Measurements from ENCODE around the gene CDYL. TPM values are rescaled to one million over a fixed set of nuclear protein-coding genes. Genes with fewer than 3 reads are reported as not detected.

CDYL gene
- total RNA-seq, 2 experiments from 2014 or later = 31.1 to 31.2 TPM

- no peaks in the 10 kb centered on the region for H3K27me3 Mint-ChIP-seq
- no peak overlapping the region for H3K4me3 Mint-ChIP-seq
- TF ChIP-seq CTCF (IDR thresholded peaks at IDR 0.05) = no peak
- ATAC-seq (no peak), DNase-seq (no peak)
- peaks cover 19% of the 10 kb centered on the region for H3K36me3 Mint-ChIP-seq (ENCODE audit: low read depth)
- peaks cover 16% of the 10 kb centered on the region for H3K9me3 Mint-ChIP-seq
- no peak overlapping the region for H3K27ac Mint-ChIP-seq
- ChIA-PET POLR2A (no interaction called here), CTCF (interaction anchor here (1.0 kb wide), 1 partner anchor 12 kb away, joined by 3 read pairs; no protein-coding TSS in a partner anchor)
- intact Hi-C loops (cut with micrococcal nuclease) = no loop called here
- peaks cover 46% of the 10 kb centered on the region for H3K4me1 Mint-ChIP-seq (ENCODE audit: low read depth)
Measured at GRCh38 chr6:4870821-4871494, 94.8 kb downstream of the CDYL start.

DNA sequence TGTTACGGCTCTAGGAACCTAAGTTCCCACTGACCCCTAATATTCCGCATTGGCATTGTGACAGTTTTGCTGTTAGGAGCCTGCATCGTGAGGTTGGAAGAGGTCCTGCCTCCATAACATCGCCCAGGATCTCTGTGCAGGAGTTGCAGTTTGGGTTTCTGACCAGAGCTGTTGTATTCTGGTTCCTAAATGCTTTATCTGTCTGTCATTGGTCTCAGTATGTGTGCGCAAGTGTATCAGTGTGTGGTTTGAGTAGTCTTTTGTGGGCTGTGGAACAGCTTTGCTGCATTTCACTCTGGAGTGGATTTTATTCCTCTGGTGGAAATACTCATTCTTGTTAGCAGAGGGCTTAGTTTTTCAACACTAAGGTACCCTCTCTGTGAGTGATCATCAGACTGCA lies 95.6 kb downstream of the CDYL start:
- ATAC-seq (no peak), DNase-seq (no peak)
- intact Hi-C loops (cut with micrococcal nuclease) = no loop called here
- TF ChIP-seq CTCF (IDR thresholded peaks at IDR 0.05) = no peak
- H3K36me3 Mint-ChIP-seq (ENCODE audit: low read depth) = peaks cover 14% of the 10 kb centered on the region
- H3K27me3 Mint-ChIP-seq = no peaks in the 10 kb centered on the region
- H3K4me3 Mint-ChIP-seq = no peak overlapping the region
- ChIA-PET CTCF (interaction anchor here (0.6 kb wide), 1 partner anchor 96 kb away, joined by 3 read pairs; no protein-coding TSS in a partner anchor), POLR2A (interaction anchor here (0.6 kb wide), 1 partner anchor 279 kb away, joined by 3 read pairs; no protein-coding TSS in a partner anchor)
- H3K9me3 Mint-ChIP-seq = peaks cover 11% of the 10 kb centered on the region
- peaks cover 51% of the 10 kb centered on the region for H3K4me1 Mint-ChIP-seq (ENCODE audit: low read depth)
- H3K27ac Mint-ChIP-seq = no peak overlapping the region

DNA sequence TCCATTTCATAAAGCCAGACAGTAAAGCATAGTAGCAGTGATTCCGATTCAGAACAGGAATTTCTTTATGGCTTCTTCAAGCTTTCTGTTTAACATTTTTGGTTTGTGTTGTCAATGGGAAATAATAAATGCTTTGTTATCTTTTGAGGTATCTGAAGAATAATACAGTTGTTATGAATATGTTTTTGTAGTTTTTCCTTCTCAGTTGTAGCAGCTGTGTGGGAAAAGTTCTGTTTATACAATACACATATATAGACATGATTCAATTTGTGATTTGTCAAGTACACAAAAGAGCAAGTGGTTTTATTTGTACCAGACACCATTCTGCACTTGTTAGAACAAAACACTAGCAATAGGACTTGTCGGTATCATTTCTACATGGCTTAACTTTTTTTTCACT lies 96.6 kb downstream of the CDYL start:
- H3K36me3 Mint-ChIP-seq (ENCODE audit: low read depth) = peaks cover 4% of the 10 kb centered on the region
- H3K4me1 Mint-ChIP-seq (ENCODE audit: low read depth) = peaks cover 59% of the 10 kb centered on the region
- DNase-seq (no peak), ATAC-seq (no peak)
- no peak overlapping the region for H3K27ac Mint-ChIP-seq
- intact Hi-C loops (cut with micrococcal nuclease) = no loop called here
- ChIA-PET CTCF (no interaction called here), POLR2A (no interaction called here)
- no peak for TF ChIP-seq CTCF (IDR thresholded peaks at IDR 0.05)
- H3K27me3 Mint-ChIP-seq = no peaks in the 10 kb centered on the region
- no peak overlapping the region for H3K4me3 Mint-ChIP-seq
- peaks cover 2% of the 10 kb centered on the region for H3K9me3 Mint-ChIP-seq

GRCh38 chr6:4873928-4874327 lies 97.7 kb downstream of the CDYL start:
- intact Hi-C loops (cut with micrococcal nuclease) = no loop called here
- DNase-seq = no peak
- H3K36me3 Mint-ChIP-seq (ENCODE audit: low read depth) = peaks cover 2% of the 10 kb centered on the region
- no peak for ATAC-seq
- no peaks in the 10 kb centered on the region for H3K27me3 Mint-ChIP-seq
- TF ChIP-seq CTCF (IDR thresholded peaks at IDR 0.05) = no peak
- H3K4me1 Mint-ChIP-seq (ENCODE audit: low read depth) = peaks cover 57% of the 10 kb centered on the region
- H3K27ac Mint-ChIP-seq = no peak overlapping the region
- ChIA-PET CTCF (no interaction called here), POLR2A (no interaction called here)
- H3K4me3 Mint-ChIP-seq = no peak overlapping the region
- no peaks in the 10 kb centered on the region for H3K9me3 Mint-ChIP-seq

- Mint-ChIP-seq H3K4me3 (no peak overlapping the region), H3K27ac (no peak overlapping the region), H3K9me3 (no peaks in the 10 kb centered on the region), H3K4me1 (ENCODE audit: low read depth) (peaks cover 55% of the 10 kb centered on the region), H3K36me3 (ENCODE audit: low read depth) (no peaks in the 10 kb centered on the region), H3K27me3 (no peaks in the 10 kb centered on the region)
- no peak for ATAC-seq
- no peak for TF ChIP-seq CTCF (IDR thresholded peaks at IDR 0.05)
- ChIA-PET POLR2A (interaction anchor here (0.8 kb wide), 1 partner anchor 31 kb away, joined by 3 read pairs; no protein-coding TSS in a partner anchor), CTCF (no interaction called here)
- intact Hi-C loops (cut with micrococcal nuclease) = no loop called here
- no peak for DNase-seq
Measured at GRCh38 chr6:4879741-4880275, 103.6 kb downstream of the CDYL start.

Measured in activated CD8-positive, alpha-beta T cell treated with anti-CD3 and anti-CD28 coated beads for 36 hours (primary cell).